Suprapubic skin (tissue), 4 donors: ENCODE results near the gene SLC8A2. TPM values are rescaled to one million over a fixed set of nuclear protein-coding genes. Genes with fewer than 3 reads are reported as not detected.

Experiments
- DNase-seq, 2 donors: peaks; one replicate each; pipeline ENCODE4 v3.0.0-alpha.2; 2019; ENCODE audit warnings: low spot score in 2 of 2
- H3K27ac ChIP-seq: fragments of 200-600 bp; sonication (generic); one replicate; pipeline ENCODE4 v1.5.1; 2019
- H3K27me3 ChIP-seq: fragments of 200-600 bp; sonication (generic); one replicate; pipeline ENCODE4 v1.5.1; 2019
- H3K36me3 ChIP-seq: fragments of 200-600 bp; sonication (generic); one replicate; pipeline ENCODE4 v1.5.1; 2019
- H3K4me1 ChIP-seq: fragments of 200-600 bp; sonication (generic); one replicate; pipeline ENCODE4 v1.5.1; 2019
- H3K4me3 ChIP-seq: fragments of 200-600 bp; sonication (generic); one replicate; pipeline ENCODE4 v1.5.1; 2019; ENCODE audit warnings: mild to moderate bottlenecking
- H3K9me3 ChIP-seq: fragments of 200-600 bp; sonication (generic); one replicate; pipeline ENCODE4 v1.5.1; 2019
- CTCF ChIP-seq, 2 donors: fragments of 200-600 bp in 1 of 2; fragments of 450-650 bp in 1 of 2; sonication (generic) in 1 of 2; IDR thresholded peaks; one replicate each; pipeline ENCODE4 v1.5.1; 2016 to 2019; ENCODE audit warnings: antibody characterized with exemption in 2 of 2, mild to moderate bottlenecking in 1 of 2, moderate library complexity in 1 of 2
- EP300 ChIP-seq: sonication (generic); formaldehyde crosslinking; IDR thresholded peaks from one replicate; pipeline ENCODE4 v1.6.1; 2017; ENCODE audit warnings: antibody characterized with exemption
- POLR2A ChIP-seq, 2 donors: fragments of 450-650 bp; IDR thresholded peaks; one replicate each; pipeline ENCODE4 v1.6.1; 2017; ENCODE audit warnings: antibody characterized with exemption in 2 of 2, mild to moderate bottlenecking in 2 of 2, moderate library complexity in 2 of 2
- POLR2AphosphoS5 ChIP-seq, 3 donors: sonication (generic); formaldehyde crosslinking; IDR thresholded peaks; one replicate each; pipeline ENCODE4 v1.6.1; 2017; ENCODE audit warnings: antibody characterized with exemption in 3 of 3
- WGBS: methylation state at CpG from one replicate; pipeline ENCODE4 v1.1.5; 2018; 5-methylcytosine and 5-hydroxymethylcytosine counted together
- total RNA-seq, 4 donors: library from RNA; depleted of rRNA; stranded (reverse); fragments of >200 nt; gene quantifications; one replicate each; pipeline ENCODE4 v1.1.0, GENCODE V29; 2016

The SLC8A2 gene
- total RNA-seq, 4 donors from 2014 or later, result 0.26 to 1.2 (median 0.38) TPM; not detected in 1

DNA sequence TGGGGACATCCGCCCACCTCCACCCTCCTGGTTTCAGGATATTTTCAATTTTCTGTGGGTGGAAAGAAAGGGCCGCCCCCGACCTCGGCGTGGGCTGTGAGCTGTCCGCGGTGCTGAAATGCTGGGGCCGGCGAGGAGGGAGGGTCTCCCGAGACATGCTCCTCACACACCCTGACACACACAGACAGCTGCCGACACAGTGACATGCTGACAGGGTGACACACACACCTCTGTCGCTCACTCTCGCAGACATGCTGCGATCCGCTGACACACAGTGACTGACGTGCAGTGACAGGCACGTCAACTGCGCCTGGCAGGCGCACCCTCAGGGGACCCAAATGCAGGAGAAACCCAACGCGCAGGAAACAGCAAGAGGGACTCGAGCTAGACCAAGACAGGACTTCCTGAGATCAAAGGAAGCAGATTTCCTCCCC is 27.3 kb downstream of the SLC8A2 start:
- Histone ChIP-seq H3K4me3 (no peak overlapping the region), H3K27ac (no peak overlapping the region), H3K36me3 (no peaks in the 10 kb centered on the region), H3K4me1 (peaks cover 26% of the 10 kb centered on the region), H3K9me3 (no peaks in the 10 kb centered on the region), H3K27me3 (peaks cover 87% of the 10 kb centered on the region)
- TF ChIP-seq POLR2A (IDR thresholded peaks at IDR 0.05), result no peak
- DNase-seq, result no peak
- WGBS, result 20% methylated on average over 6 of the region's 22 CpGs

GRCh38 chr19:47443331-47443730 is 28.4 kb downstream of the SLC8A2 start:
- no peak for TF ChIP-seq POLR2AphosphoS5 (IDR thresholded peaks at IDR 0.05)

DNA sequence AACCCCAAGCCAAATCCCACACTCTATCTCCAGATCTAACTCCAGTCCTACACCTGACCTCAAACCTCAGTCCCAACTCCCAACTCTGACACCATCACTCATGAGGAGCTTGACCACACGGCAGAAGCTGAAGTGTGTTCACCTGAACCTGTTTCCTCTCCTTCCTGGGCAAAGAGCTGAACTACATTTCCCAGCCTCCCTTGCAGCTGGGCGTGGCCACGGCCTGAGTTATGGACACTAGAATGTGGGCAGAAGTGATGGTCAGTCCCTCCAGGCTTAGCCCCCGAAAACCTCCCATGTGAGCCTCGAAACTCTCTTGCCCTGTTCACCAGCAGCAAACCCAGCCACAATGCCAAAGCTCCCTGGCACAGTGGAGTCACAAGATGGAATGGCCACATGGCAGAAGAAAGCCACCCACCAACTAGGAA is 32.9 kb downstream of the SLC8A2 start:
- peaks cover 64% of the 10 kb centered on the region for H3K27me3 ChIP-seq
- no peak overlapping the region for H3K27ac ChIP-seq
- no peak for TF ChIP-seq CTCF (IDR thresholded peaks at IDR 0.05)
- TF ChIP-seq EP300, result no peak
- no peak for TF ChIP-seq POLR2AphosphoS5 (IDR thresholded peaks at IDR 0.05)
- TF ChIP-seq POLR2A (IDR thresholded peaks at IDR 0.05), result no peak
- H3K9me3 ChIP-seq, result no peaks in the 10 kb centered on the region
- no peaks in the 10 kb centered on the region for H3K4me1 ChIP-seq
- no peaks in the 10 kb centered on the region for H3K36me3 ChIP-seq
- 46% methylated on average over 4 of the region's 5 CpGs for WGBS
- no peak overlapping the region for H3K4me3 ChIP-seq
- DNase-seq, result no peak

More at GRCh38 chr19:47443331-47443730, 28.4 kb downstream of the SLC8A2 start:
- Histone ChIP-seq H3K4me1 (peaks cover 26% of the 10 kb centered on the region), H3K36me3 (no peaks in the 10 kb centered on the region), H3K27me3 (peaks cover 82% of the 10 kb centered on the region), H3K4me3 (no peak overlapping the region), H3K27ac (no peak overlapping the region), H3K9me3 (no peaks in the 10 kb centered on the region)
- no peak for DNase-seq
- WGBS, result 59% methylated on average over 12 of the region's 12 CpGs

DNA sequence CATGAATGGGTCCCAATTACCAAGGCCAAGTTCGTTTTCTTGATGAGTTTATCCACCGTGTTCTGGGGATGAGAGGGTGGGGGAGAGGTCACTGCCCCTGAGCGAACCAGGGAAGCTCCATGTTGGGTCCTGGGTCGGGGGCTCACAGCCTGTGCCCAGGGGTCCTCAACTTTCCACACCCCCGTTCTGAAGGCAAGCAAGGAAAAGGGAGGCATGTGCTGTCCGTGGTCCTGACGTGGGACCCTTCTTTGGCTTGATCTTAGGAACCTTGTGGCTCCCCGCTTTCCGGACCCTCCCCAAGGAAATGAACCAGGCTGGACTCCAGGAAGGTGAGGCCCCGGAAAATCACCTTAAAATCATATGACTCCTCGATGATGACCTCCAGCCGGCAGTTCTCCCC is 34.2 kb downstream of the SLC8A2 start:
- no peak for DNase-seq
- no peak for TF ChIP-seq EP300
- TF ChIP-seq POLR2AphosphoS5 (IDR thresholded peaks at IDR 0.05), result no peak
- no peak for TF ChIP-seq POLR2A (IDR thresholded peaks at IDR 0.05)
- TF ChIP-seq CTCF (IDR thresholded peaks at IDR 0.05), result no peak
- H3K27ac ChIP-seq, result no peak overlapping the region
- H3K4me3 ChIP-seq, result no peak overlapping the region
- H3K9me3 ChIP-seq, result no peaks in the 10 kb centered on the region
- no peaks in the 10 kb centered on the region for H3K4me1 ChIP-seq
- H3K27me3 ChIP-seq, result peaks cover 54% of the 10 kb centered on the region
- 36% methylated on average over 11 of the region's 12 CpGs for WGBS
- H3K36me3 ChIP-seq, result no peaks in the 10 kb centered on the region

DNA sequence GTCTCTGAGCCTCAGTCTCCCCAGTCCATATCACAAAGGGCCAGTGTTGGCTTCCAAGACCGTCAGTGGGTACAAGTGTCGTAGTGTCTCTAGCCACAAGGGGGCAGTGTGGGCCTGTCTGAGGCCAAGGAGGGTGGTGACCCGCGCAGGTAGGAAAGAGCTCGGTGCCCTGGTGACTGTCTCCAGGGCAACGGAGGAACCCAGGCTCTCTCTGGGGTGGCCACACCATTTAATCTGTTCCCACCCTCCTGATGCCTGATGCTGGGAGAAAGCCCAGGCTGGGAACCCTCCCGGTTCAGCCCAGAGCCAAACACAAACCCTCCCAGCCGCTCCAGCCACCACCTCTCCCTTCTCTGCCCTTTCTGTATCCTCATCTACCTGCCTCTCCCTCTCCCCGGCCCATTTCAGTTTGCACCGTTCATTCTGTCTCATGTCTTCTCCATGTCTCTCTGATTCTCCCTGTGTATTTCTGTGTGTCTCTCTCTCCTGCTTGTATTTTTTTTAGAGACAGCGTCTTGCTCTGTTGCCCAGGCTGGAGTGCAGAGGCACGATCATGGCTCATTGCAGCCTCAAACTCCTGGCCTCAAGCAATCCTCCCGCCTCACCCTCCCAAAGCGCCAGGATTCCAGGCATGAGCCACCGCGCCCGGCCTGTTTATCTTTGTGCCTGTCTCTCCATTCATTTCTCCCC is 34.8 kb downstream of the SLC8A2 start:
- TF ChIP-seq POLR2AphosphoS5 (IDR thresholded peaks at IDR 0.05), result no peak
- TF ChIP-seq CTCF (IDR thresholded peaks at IDR 0.05), result peak; percentile 76 to 90
- Histone ChIP-seq H3K27me3 (peaks cover 54% of the 10 kb centered on the region), H3K27ac (no peak overlapping the region), H3K4me1 (no peaks in the 10 kb centered on the region), H3K4me3 (no peak overlapping the region), H3K36me3 (no peaks in the 10 kb centered on the region), H3K9me3 (no peaks in the 10 kb centered on the region)
- DNase-seq, result peak; percentile 85 to 90
- 35% methylated on average over 15 of the region's 17 CpGs for WGBS

GRCh38 chr19:47435883-47436417 is 35.7 kb downstream of the SLC8A2 start:
- 82% methylated on average over 6 of the region's 6 CpGs for WGBS

More at GRCh38 chr19:47435883-47436417, 35.7 kb downstream of the SLC8A2 start:
- TF ChIP-seq EP300, result no peak
- TF ChIP-seq CTCF (IDR thresholded peaks at IDR 0.05), result no peak
- no peak for TF ChIP-seq POLR2AphosphoS5 (IDR thresholded peaks at IDR 0.05)
- TF ChIP-seq POLR2A (IDR thresholded peaks at IDR 0.05), result no peak
- no peak for DNase-seq
- H3K27ac ChIP-seq, result no peak overlapping the region
- H3K9me3 ChIP-seq, result no peaks in the 10 kb centered on the region
- no peaks in the 10 kb centered on the region for H3K36me3 ChIP-seq
- H3K4me3 ChIP-seq, result no peak overlapping the region
- peaks cover 52% of the 10 kb centered on the region for H3K27me3 ChIP-seq
- no peaks in the 10 kb centered on the region for H3K4me1 ChIP-seq
